ENCODE measurements around the gene PRKG2.

Gene PRKG2

GRCh38 chr4:81081156-81081555 is 133.9 kb downstream of the PRKG2 start:
- TF ChIP-seq CTCF (IDR thresholded peaks at IDR 0.05; ENCODE audit: borderline replicate concordance, control extremely low read depth, extremely low read depth, insufficient read depth, missing control alignments), result no peak
- no peak for DNase-seq (ENCODE audit: low spot score)
- in situ Hi-C loops (cut with MboI; ENCODE audit: low sequenced_read_pairs, unreplicated experiment), result loop anchor here (25.0 kb wide), 1 partner anchor 256 kb away; no protein-coding TSS in a partner anchor

- DNase-seq (ENCODE audit: low spot score), result no peak
- no peak for TF ChIP-seq CTCF (IDR thresholded peaks at IDR 0.05; ENCODE audit: borderline replicate concordance, control extremely low read depth, extremely low read depth, insufficient read depth, missing control alignments)
- in situ Hi-C loops (cut with MboI; ENCODE audit: low sequenced_read_pairs, unreplicated experiment), result no loop called here
Measured at GRCh38 chr4:81071013-81071412, 144.0 kb downstream of the PRKG2 start.

- peak; percentile 29 for DNase-seq (ENCODE audit: low spot score)
- in situ Hi-C loops (cut with MboI; ENCODE audit: low sequenced_read_pairs, unreplicated experiment), result no loop called here
- TF ChIP-seq CTCF (IDR thresholded peaks at IDR 0.05; ENCODE audit: borderline replicate concordance, control extremely low read depth, extremely low read depth, insufficient read depth, missing control alignments), result peak; percentile 84
Measured at GRCh38 chr4:81069706-81070331, 145.2 kb downstream of the PRKG2 start.

GRCh38 chr4:81065446-81065845 is 149.6 kb downstream of the PRKG2 start:
- no peak for DNase-seq (ENCODE audit: low spot score)
- TF ChIP-seq CTCF (IDR thresholded peaks at IDR 0.05; ENCODE audit: borderline replicate concordance, control extremely low read depth, extremely low read depth, insufficient read depth, missing control alignments), result no peak
- in situ Hi-C loops (cut with MboI; ENCODE audit: low sequenced_read_pairs, unreplicated experiment), result no loop called here

- DNase-seq (ENCODE audit: low spot score), result no peak
- TF ChIP-seq CTCF (IDR thresholded peaks at IDR 0.05; ENCODE audit: borderline replicate concordance, control extremely low read depth, extremely low read depth, insufficient read depth, missing control alignments), result no peak
- in situ Hi-C loops (cut with MboI; ENCODE audit: low sequenced_read_pairs, unreplicated experiment), result no loop called here
Measured at GRCh38 chr4:81062001-81062400, 153.0 kb downstream of the PRKG2 start.

- DNase-seq (ENCODE audit: low spot score), result no peak
- in situ Hi-C loops (cut with MboI; ENCODE audit: low sequenced_read_pairs, unreplicated experiment), result no loop called here
- TF ChIP-seq CTCF (IDR thresholded peaks at IDR 0.05; ENCODE audit: borderline replicate concordance, control extremely low read depth, extremely low read depth, insufficient read depth, missing control alignments), result no peak
Measured at GRCh38 chr4:81061344-81061730, 153.7 kb downstream of the PRKG2 start.

Data from GM13976 (cell line).